ENCODE measurements around the gene EFHC2.

GRCh38 chrX:44392767-44393166 lies 49.3 kb upstream of the EFHC2 start:
- TF ChIP-seq CTCF (IDR thresholded peaks at IDR 0.05) (no peak), POLR2A (IDR thresholded peaks at IDR 0.05) (no peak)

Measured in thyroid gland (tissue), 4 donors.